HG03097 (cell line): Measurements from ENCODE around the gene ZACN.
A peak's percentile ranks its signal among the peaks of the same experiment; 100 is the strongest.

ENCODE experiments used
- ATAC-seq: cut with Tn5 transposase; IDR thresholded peaks from one replicate; pipeline ENCODE4 v1.9.1; 2021; ENCODE audit not compliant: unreplicated experiment, low FRiP score

ZACN gene

DNA sequence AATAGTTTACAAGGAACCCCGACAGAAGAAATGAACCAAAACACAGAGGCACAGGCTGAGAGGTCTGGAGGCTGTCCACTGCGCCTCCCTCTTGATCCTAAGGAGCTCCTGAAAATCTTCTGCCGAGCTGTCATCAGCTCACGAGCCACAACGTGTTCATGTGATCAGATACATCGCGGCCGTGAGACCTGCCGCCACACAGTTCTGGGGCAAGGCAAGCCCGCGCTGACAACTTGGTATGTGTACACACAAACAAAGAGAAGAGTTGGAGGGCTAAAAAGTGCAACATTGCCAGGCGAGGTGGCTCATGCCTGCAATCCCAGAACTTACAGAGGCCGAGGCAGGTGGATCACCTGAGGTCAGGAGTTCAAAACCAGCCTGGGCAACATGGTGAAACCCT lies 17.0 kb downstream of the ZACN start:
- ATAC-seq: no peak

- no peak for ATAC-seq
Observed at GRCh38 chr17:76097716-76098295, 18.8 kb downstream of the ZACN start.

DNA sequence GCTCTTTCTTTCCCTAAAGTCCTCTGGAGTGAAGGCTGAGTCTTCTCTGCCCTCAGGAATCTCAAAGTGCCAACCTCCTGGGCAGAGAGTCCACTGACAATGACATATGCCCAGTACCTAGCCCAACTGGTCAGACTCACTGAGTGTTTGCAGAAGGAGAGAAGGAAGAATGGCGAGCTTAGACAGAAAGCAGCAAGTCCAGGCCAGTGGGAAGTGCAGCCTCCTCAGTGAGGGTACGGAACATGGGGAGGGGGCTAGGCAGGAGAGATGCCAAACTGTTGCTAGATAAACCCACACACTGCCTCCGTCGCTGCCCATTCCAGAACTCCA lies 23.9 kb downstream of the ZACN start:
- no peak for ATAC-seq

DNA sequence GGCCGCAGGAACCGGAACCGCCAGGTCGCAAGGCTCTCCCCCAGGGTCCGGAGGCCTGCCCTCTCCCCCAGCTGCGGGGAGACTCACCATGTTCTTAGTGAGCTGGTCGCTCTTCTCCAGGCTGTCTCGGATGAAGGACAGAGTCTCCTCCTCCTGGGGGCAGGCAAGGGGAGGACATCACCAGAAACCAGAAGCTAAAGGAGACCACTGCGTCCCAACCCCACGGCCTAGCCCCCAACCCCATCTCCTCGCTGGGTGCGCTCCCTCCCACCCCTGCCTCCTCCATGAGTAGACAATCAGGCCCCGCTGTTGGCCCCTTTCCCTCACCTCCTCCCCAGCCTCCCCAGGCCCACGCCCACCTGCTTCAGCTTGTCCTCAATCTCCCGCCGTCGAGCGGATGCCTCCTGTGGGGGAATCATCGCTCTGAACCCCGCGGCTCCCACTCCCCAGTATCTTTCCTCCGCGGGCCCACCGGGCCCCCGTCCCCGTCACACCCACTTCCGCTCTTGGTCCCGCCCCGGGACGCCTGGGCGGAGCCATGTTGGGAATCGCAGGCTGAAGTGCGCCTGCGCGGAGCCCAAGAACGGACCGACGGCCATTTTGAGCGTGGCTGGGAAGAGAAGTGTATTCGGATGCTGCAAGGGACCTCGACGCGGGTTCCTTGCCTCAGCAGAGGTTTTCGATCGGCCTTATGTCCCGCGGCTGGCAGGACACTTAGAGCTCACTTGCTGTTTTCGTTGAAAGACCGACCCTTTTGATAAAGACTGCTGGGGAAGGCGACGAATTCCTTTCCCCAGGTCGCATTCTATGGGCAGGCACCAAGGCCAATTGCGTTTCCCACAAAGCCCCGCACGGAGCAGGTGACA lies 24.5 kb downstream of the ZACN start, which contains the start of gene EXOC7:
Gene EXOC7 (minus strand): TSS at position 514 of the 866 bp plus-strand sequence. CDS start 95 bp downstream, at position 419.
- ATAC-seq: peak; percentile 71

DNA sequence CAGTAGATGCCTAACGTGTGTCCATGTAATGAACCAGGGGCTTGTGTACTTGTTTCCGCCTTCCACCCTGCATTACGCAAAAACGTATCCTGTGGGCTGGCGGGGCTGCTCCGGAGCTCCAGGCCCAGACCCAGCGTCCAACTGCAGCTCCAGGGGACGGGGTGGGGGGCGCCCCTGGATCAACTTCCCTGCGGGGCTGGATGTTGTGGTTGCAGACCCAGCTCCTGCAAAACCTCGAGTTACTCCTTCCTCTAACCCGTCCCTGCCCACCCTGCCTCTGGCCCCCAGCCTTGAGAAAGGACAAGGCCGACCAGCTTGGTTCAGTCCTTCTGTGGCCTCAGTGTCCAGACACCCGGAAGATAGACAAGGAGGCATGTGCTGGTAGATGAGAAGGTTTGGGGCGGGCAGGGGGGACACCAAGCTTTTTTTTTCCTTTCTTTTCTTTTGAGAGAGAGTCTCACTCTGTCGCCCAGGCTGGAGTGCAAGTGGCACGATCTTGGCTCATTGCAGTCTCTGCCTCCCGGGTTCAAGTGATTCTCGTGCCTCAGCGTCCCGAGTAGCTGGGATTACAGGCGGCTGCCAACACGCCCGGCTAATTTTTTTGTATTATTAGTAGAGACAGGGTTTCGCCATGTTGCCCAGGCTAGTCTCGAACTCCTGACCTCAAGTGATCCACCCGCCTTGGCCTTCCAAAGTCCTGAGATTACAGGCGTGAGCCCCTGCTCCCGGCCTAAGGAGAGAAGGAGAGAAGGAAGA lies 25.3 kb downstream of the ZACN start:
- ATAC-seq: no peak

- ATAC-seq: no peak
Observed at GRCh38 chr17:76104896-76105231, 25.9 kb downstream of the ZACN start.

- no peak for ATAC-seq
Observed at GRCh38 chr17:76106703-76107102, 27.7 kb downstream of the ZACN start.

DNA sequence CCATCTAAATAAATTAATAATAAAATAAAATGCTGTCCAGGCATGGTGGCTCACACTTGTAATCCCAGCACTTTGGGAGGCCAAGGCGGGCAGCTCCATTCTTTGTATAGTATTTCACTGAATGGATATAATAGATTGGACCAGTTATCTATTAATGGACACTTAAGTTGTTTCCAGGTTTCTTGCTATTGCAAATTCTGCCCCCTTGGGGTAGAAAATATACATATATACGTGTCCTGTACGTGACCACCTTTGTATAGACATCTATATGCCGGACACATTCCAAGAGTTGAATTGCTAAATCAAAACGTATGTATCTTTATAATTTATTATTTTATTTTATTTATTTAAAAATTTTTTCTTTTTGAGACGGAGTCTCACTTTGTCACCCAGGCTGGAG lies 28.5 kb downstream of the ZACN start:
- ATAC-seq: no peak

- ATAC-seq: no peak
Observed at GRCh38 chr17:76111956-76112355, 33.0 kb downstream of the ZACN start.

- no peak for ATAC-seq
Observed at GRCh38 chr17:76115138-76115754, 36.3 kb downstream of the ZACN start.

DNA sequence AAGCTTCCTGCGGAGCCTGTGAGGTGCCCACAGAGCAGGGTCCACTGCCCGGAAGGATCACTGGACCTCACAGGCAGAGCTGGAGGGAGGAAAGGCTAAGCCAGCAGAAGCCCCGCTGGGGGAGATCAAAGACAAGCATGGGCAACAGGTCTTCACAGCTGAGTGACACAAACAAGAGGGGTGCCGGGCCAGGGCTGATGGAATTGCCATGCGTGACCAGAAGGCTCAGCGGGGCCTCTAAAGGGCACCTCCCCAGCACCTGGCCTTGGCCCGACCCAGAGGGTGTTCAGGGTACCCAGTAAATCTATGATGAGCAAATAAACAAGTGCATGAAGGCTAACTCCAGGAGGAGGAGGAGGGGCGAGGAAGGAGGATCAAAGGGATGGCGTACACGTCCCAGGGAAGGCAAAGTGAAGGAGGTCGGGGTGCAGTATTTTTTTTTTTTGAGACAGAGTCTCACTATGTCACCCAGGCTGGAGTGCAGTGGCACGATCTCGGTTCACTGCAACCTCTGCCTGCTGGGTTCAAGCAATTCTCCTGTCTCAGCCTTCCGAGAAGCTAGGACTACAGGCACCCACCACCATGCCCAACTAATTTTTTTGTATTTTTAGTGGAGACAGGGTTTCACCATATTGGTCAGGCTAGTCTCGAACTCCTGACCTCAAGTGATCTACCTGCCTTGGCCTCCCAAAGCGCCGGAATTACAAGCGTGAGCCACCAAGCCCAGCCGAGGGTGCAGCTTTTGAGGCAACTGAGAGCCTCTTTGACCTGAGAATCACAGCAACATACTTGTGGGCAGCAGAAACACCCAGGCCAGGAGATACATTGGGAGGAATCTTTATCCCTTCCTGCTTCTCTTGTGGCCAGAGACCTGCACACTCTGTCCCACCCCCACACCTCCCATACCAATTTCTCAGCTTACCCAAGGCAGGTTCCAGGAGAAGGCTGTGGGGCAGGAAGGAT lies 40.7 kb downstream of the ZACN start:
- ATAC-seq: no peak

DNA sequence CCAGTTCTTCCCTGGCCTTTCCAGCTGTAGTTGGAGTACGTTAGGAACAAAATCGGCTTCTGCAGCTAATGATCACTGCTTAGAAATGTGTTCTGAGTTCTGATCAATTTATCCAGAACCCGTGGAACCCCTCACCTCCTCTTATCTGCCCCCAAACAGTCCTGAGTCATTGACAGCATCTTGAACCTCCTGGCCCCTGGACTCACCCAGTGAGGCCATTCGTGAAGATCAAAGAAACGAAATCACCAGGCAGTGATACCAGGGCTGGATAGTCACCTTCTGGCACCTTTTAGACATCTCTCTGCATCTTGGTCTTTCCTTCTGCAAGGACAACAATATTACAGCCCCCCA lies 41.7 kb downstream of the ZACN start:
- ATAC-seq: no peak

DNA sequence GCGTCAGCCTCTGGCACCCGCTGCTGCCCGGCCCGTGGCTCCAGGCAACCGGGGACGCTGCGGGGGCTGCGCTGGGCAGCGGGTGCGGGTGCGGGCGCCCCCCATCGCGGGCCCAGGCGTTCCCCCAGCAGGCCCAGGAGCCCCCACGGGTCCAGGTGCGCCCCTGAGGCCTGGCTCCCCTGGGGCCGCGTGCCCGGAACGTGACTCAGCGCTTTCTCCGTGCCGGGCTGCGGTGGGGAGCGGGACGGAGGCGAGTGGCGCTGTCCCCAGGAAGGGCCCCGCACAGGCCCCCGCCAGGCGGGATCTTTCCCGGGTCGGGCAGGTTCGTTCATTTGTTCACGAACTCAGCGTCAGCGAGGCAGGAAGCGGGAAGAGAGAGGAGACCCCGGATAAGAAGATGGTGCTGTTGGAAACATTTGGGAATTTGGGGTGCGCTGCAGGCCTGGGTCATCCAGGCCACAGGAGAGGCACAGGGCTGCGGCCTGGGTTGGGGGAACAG lies 43.0 kb downstream of the ZACN start:
- no peak for ATAC-seq

GRCh38 chr17:76122431-76123190 lies 43.6 kb downstream of the ZACN start:
- ATAC-seq: no peak

DNA sequence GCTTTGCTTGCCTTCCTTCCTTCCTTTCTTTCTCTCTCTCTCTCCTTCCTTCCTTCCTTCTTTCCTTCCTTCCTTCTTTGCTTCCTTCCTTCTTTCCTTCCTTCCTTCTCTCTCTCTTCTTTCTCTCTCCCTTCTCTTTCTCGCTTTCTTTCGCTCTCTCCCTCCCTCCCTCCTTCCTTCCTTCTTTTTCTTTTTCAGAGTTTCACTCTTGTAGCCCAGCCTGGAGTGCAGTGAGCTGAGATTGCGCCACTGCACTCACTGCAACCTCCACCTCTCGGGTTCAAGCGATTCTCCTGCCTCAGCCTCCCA lies 44.2 kb downstream of the ZACN start:
- ATAC-seq: no peak

DNA sequence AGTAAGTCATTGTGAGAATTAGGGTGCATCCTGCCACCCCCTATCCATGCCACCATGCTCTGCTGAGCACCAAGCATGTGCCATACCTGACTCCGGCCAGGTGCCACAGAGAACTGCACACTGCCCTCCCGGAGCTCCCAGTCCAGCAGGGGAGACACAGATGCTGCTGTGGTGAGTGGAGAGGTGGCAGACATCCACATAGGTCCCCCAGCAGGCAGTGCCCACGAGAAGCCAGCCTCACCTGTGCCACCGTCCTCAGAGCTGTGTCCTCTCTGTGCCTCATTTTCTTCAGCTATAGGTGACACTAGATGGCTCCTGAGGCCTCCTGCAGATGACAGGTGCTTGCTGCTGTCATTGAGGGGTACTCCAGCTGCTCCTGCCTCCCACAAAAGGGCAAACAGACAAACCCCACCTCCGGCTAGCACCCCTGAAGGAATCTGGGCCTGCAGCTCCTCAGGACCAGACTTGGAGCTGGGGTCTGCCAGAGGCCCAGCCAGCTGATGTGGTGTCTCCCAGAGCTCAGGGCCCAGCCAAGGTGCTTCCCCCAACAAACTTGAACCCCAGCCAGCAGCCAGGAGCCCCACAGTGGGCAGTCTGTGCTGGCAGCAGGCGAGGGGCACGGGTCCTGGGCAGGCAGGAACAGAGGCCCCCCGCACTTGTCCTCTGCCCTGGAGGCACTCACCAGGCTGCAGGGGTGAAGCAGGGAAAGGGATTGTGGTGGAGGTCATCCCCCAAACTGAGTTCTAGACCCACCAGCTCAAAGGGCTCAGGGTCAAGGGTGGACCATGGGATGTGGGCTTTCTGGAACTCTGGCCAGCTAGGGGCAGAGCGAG lies 45.0 kb downstream of the ZACN start:
- ATAC-seq: no peak

GRCh38 chr17:76124582-76125390 lies 45.8 kb downstream of the ZACN start:
- no peak for ATAC-seq

GRCh38 chr17:76125391-76125675 lies 46.4 kb downstream of the ZACN start:
- no peak for ATAC-seq
